Adrenal gland (tissue), 12 donors: ENCODE measurements around the gene PTPN22. TPM values are rescaled to one million over a fixed set of nuclear protein-coding genes. Genes with fewer than 3 reads are reported as not detected.

ENCODE experiments used
- DNase-seq, 7 donors: peaks; one replicate each; pipeline ENCODE4 v3.0.0-alpha.2; 2019 to 2020
- H3K27ac ChIP-seq, 5 donors: fragments of 200-600 bp; sonication (generic) in 4 of 5; 1 replicate in 3 of 5; 2 replicates in 2 of 5; pipeline versions ENCODE4 v1.5.1 to v1.8.0; 2016 to 2020; ENCODE audit warnings: mild to moderate bottlenecking in 1 of 5
- H3K27me3 ChIP-seq: fragments of 200-600 bp; 2 replicates; pipeline ENCODE4 v1.8.0; 2021
- H3K36me3 ChIP-seq, 2 donors: fragments of 200-600 bp; replicated peaks in 1 of 2; 1 replicate in 1 of 2; 2 replicates in 1 of 2; pipeline versions ENCODE4 v1.5.1 to v1.8.0; 2018 to 2022
- H3K4me1 ChIP-seq, 2 donors: fragments of 200-600 bp; replicated peaks in 1 of 2; 1 replicate in 1 of 2; 2 replicates in 1 of 2; pipeline versions ENCODE4 v1.5.1 to v1.8.0; 2018 to 2021
- H3K4me3 ChIP-seq, 4 donors: fragments of 200-600 bp; sonication (generic) in 3 of 4; one replicate each; pipeline ENCODE4 v1.5.1; 2016 to 2018
- H3K9me3 ChIP-seq, 3 donors: fragments of 200-600 bp; sonication (generic) in 1 of 3; replicated peaks in 1 of 3; 1 replicate in 2 of 3; 2 replicates in 1 of 3; pipeline versions ENCODE4 v1.5.1 to v1.8.0; 2016 to 2021
- POLR2A ChIP-seq, 2 donors: fragments of 450-650 bp; IDR thresholded peaks; one replicate each; pipeline ENCODE4 v1.6.1; 2017; ENCODE audit warnings: antibody characterized with exemption in 2 of 2, mild to moderate bottlenecking in 2 of 2, moderate library complexity in 1 of 2
- WGBS, 4 donors: extraction: QIAGEN DNeasy Blood & Tissue Kit in 2 of 4; methylation state at CpG; one replicate each; pipeline versions ENCODE4 v1.1.5 to v1.1.7; 2013 to 2017; 5-methylcytosine and 5-hydroxymethylcytosine counted together
- intact Hi-C, 2 donors: fragments of 100-400 bp; cut with DNase I; formaldehyde crosslinking; loops; one replicate each; pipeline versions ENCODE4 v1.14.1 to v1.15.0; 2022 to 2023
- polyA plus RNA-seq, 3 donors: library from polyadenylated mRNA; stranded (reverse); fragments of 200-250 nt in 2 of 3; fragments of 350-450 nt in 1 of 3; fragmentation: Illumina TruSeq in 1 of 3; extraction: RNeasy Lipid Tissue Mini Kit (QIAGEN cat#74804) in 1 of 3; gene quantifications; one replicate each; pipeline ENCODE4 v1.2.3, GENCODE V29; 2013 to 2014
- total RNA-seq, 9 donors: library from RNA; depleted of rRNA in 4 of 9; stranded (reverse); fragments of >200 nt in 4 of 9; fragments of 120-200 nt in 1 of 9; fragmentation: NEBNext Ultra II Directional in 1 of 9; extraction: Animal tissue kit (Norgen Biotek cat#: 25700) in 1 of 9; gene quantifications; one replicate each; pipeline versions ENCODE4 v1.1.0 to v1.2.4, GENCODE V29; 2013 to 2023
- TF ChIP-seq, protein P1 (sequence below), 6 experiments: fragments of 450-650 bp in 4 of 6; fragments of 200-600 bp in 2 of 6; sonication (generic) in 1 of 6; IDR thresholded peaks; 1 replicate in 5 of 6; 2 replicates in 1 of 6; pipeline versions ENCODE4 v1.5.1 to v1.8.0; 2016 to 2021; ENCODE audit warnings: antibody characterized with exemption in 6 of 6, mild to moderate bottlenecking in 2 of 6, moderate library complexity in 1 of 6
- donor health status: healthy with polysubstance abuse.
- donor health status: Bipolar disorder and iron deficiency.
- donor health status: DM: yes; HTN: yes; CAD: no.
- donor health status: DM: no; HTN: no; CAD: no.
- donor health status: DM: no; HTN: no; CAD: no.
- donor health status: DM: yes; HTN: yes; CAD: no.

The PTPN22 gene
- total and polyA plus RNA-seq, 12 donors, result 0.28 to 6.2 (median 2.7) TPM

DNA sequence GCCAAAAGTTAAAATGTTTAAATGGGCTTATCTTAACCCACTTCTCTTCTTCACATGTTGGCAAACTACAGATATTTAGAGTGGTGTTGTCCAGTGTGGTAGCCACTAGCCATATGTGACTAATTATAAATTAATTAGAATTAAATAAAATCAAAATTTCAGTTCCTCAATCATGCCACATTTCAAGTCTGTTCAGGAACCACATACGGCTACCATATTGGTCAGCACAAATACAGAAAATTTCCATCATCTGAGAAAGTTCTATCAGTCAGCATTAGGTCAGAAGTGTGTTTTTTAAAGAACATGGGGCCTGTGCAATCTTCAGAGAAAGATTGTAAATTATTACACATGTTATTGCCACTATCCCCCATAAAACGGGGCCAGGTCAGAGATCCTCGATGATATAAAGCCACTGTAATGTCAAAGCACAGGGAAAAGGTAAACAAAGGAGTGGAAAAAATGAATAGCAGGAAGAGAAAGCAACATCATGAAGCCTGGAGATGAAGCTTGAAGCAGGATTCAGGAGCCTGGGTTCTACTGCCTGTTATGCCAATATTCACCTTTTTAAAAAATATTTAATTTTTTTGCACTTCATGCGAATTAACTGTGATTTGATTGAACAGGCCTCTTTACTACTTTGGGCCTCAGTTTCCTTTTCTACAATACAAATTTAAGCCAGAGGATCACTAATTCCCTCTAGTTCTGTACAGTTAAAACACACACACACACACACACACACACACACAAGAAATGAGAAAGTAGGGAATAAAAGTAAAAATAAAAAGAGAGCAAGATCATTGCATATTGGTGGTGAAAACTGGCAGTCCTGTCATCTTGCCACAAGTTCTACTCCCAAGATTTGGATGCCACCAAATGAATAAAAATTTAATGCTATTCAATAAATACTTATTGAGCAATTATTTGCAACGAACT lies 61.6 kb downstream of the PTPN22 start:
- Histone ChIP-seq H3K4me1 (peaks cover 27 to 36% of the 10 kb centered on the region in 2 donors), H3K4me3 (peak overlapping the region in 1 of 4 donors; percentile 97), H3K9me3 (no peaks in the 10 kb centered on the region), H3K27me3 (no peaks in the 10 kb centered on the region), H3K27ac (peak overlapping the region in 2 of 5 donors; percentile 30 to 95), H3K36me3 (no peaks in the 10 kb centered on the region)
- no peak for TF ChIP-seq POLR2A (IDR thresholded peaks at IDR 0.05)
- 36 to 46% (median 39%) methylated on average over 5 of the region's 5 CpGs for WGBS, 4 donors
- DNase-seq, result peak in 1 of 7 donors; percentile 21
- intact Hi-C loops, result loop anchor here in 1 of 2 donors (10.0 kb wide), 1 partner anchor 55 kb away; the partner anchor contains the start of gene PHTF1

DNA sequence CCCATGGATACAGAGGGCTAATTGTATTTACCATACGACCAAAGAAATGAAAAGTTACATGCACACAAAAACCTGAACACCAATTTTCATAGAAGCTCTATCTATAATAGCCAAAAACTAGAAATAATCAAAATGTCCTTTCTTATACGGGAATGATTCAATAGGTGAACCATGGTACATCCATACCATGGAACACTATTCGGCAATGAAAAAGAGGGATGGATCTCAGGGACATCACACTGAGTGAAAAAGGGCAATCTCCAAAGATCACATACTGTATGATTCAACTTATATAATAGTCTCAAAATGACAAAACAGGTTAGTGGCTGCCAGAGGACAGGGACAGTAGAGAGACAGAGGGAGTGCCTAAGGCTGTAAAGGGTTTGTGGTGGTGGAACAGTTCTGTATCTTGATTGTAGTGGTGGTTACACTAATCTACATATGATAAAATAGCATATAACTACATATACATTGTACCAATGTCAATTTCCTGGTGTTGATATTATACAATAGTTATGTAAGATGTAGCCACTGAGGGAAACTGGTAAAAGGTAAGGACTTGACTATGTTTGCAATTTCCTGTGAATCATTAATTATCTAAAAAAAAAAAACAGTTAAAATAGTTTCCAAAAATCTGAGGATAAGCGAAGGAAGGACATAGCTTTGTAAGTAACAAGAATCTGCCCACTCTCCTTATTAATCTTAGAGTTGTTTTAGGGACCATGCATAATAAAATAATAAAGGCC lies 62.9 kb downstream of the PTPN22 start:
- TF ChIP-seq, protein P1, sequence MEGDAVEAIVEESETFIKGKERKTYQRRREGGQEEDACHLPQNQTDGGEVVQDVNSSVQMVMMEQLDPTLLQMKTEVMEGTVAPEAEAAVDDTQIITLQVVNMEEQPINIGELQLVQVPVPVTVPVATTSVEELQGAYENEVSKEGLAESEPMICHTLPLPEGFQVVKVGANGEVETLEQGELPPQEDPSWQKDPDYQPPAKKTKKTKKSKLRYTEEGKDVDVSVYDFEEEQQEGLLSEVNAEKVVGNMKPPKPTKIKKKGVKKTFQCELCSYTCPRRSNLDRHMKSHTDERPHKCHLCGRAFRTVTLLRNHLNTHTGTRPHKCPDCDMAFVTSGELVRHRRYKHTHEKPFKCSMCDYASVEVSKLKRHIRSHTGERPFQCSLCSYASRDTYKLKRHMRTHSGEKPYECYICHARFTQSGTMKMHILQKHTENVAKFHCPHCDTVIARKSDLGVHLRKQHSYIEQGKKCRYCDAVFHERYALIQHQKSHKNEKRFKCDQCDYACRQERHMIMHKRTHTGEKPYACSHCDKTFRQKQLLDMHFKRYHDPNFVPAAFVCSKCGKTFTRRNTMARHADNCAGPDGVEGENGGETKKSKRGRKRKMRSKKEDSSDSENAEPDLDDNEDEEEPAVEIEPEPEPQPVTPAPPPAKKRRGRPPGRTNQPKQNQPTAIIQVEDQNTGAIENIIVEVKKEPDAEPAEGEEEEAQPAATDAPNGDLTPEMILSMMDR (IDR thresholded peaks at IDR 0.05), result no peak
- TF ChIP-seq POLR2A (IDR thresholded peaks at IDR 0.05), result no peak
- Histone ChIP-seq H3K27me3 (no peaks in the 10 kb centered on the region), H3K27ac (no peak overlapping the region), H3K36me3 (no peaks in the 10 kb centered on the region), H3K9me3 (no peaks in the 10 kb centered on the region), H3K4me3 (peak overlapping the region in 1 of 4 donors; percentile 97), H3K4me1 (peaks cover 38 to 46% of the 10 kb centered on the region in 2 donors)
- intact Hi-C loops, result loop anchor here in 1 of 2 donors (10.0 kb wide), 1 partner anchor 54 kb away; the partner anchor contains the start of gene PHTF1
- 75 to 82% (median 80%) methylated on average over 4 of the region's 4 CpGs for WGBS, 4 donors
- no peak for DNase-seq

DNA sequence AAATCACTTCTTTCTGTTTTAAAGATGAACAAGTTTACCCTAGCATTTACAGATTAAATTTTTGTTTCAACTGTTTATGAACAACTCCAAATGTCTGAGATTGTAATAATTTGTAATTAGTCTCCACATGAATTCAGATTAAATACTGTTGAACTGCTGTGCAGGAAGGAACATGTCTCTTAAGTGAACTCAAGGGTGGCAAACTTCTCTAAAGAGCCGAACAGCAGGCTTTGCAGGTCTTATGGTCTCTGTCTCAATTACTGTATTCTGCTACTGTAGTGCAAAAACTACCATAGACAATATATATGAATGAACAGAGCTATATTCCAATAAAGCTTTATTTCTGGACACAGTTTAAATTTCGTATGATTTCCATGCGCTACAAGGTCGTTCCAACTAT lies 65.9 kb downstream of the PTPN22 start:
- Histone ChIP-seq H3K27ac (peak overlapping the region in 2 of 5 donors; percentile 37 to 76), H3K36me3 (no peaks in the 10 kb centered on the region), H3K9me3 (no peaks in the 10 kb centered on the region), H3K4me3 (no peak overlapping the region), H3K4me1 (peaks cover 34 to 54% of the 10 kb centered on the region in 2 donors), H3K27me3 (no peaks in the 10 kb centered on the region)
- TF ChIP-seq, protein P1 (IDR thresholded peaks at IDR 0.05), result no peak
- TF ChIP-seq POLR2A (IDR thresholded peaks at IDR 0.05), result no peak
- WGBS, 4 donors, result 87 to 96% (median 90%) methylated on average over 4 of the region's 4 CpGs
- intact Hi-C loops, result loop anchor here in 1 of 2 donors (10.0 kb wide), 1 partner anchor 51 kb away; the partner anchor contains the start of gene PHTF1
- DNase-seq, result no peak

DNA sequence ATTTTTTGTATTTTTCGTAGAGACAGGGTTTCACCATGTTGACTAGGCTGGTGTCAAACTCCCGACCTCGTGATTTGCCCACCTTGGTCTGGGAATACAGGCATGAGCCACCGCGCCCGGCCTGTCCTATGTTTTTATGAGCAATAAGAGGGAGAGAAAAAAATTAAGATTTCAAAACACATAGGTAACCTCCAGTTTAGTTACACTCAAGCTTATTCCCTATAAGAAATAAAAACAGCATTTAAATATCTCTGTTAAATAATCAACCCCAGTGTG lies 66.3 kb downstream of the PTPN22 start:
- intact Hi-C loops, result loop anchor here in 1 of 2 donors (10.0 kb wide), 1 partner anchor 50 kb away; the partner anchor contains the start of gene PHTF1
- peaks cover 32 to 54% of the 10 kb centered on the region in 2 donors for H3K4me1 ChIP-seq
- no peak overlapping the region for H3K4me3 ChIP-seq
- WGBS, 4 donors, result 89 to 95% (median 92%) methylated on average over 6 of the region's 6 CpGs
- no peaks in the 10 kb centered on the region for H3K36me3 ChIP-seq
- H3K27ac ChIP-seq, result peak overlapping the region; percentile 37 to 76 (median 61)
- TF ChIP-seq POLR2A (IDR thresholded peaks at IDR 0.05), result no peak
- TF ChIP-seq, protein P1 (IDR thresholded peaks at IDR 0.05), result no peak
- H3K9me3 ChIP-seq, result no peaks in the 10 kb centered on the region
- no peaks in the 10 kb centered on the region for H3K27me3 ChIP-seq
- DNase-seq, result peak in 1 of 7 donors; percentile 27
